ENCODE results near the gene IKZF2. TPM values are rescaled to one million over a fixed set of nuclear protein-coding genes. Genes with fewer than 3 reads are reported as not detected.

The IKZF2 gene
- total RNA-seq, 1 donor from 2014 or later = 9.0 TPM

- H3K36me3 ChIP-seq (ENCODE audit: control insufficient read depth, insufficient read depth, low read length) = no peaks in the 10 kb centered on the region
- H3K27me3 ChIP-seq (ENCODE audit: control insufficient read depth, insufficient read depth, low read length) = no peaks in the 10 kb centered on the region
- no peak for TF ChIP-seq CTCF (IDR thresholded peaks at IDR 0.05; ENCODE audit: insufficient read depth, low read length, severe bottlenecking)
- DNase-seq (ENCODE audit: low read depth) (no peak), FAIRE-seq (no peak)
- no peak overlapping the region for H3K4me3 ChIP-seq (ENCODE audit: low read depth, low read length)
These were observed 198.1 kb downstream of the IKZF2 start for GRCh38 chr2:212953170-212953920.

DNA sequence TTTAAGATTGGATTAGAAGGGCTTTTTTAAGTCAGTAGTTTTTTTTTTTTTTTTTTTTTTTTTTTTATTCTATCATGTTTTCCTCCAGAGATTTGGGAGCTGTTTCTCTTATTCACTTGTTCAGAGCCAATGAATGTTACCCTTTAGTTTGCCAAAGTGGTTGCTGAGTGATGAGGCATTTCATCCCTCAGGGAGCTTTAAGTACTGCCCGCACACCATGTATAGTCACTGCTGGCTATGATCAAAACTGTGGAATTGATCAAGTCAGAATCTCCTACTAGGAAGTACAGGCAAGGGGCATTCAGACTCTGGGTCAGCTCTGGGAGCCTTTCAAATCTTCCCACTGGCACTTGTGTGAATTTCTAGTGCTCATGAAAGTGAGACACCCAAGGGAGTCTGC is 201.6 kb downstream of the IKZF2 start:
- H3K4me3 ChIP-seq (ENCODE audit: low read depth, low read length) = no peak overlapping the region
- no peaks in the 10 kb centered on the region for H3K36me3 ChIP-seq (ENCODE audit: control insufficient read depth, insufficient read depth, low read length)
- FAIRE-seq = no peak
- H3K27me3 ChIP-seq (ENCODE audit: control insufficient read depth, insufficient read depth, low read length) = no peaks in the 10 kb centered on the region
- no peak for TF ChIP-seq CTCF (IDR thresholded peaks at IDR 0.05; ENCODE audit: insufficient read depth, low read length, severe bottlenecking)
- no peak for DNase-seq (ENCODE audit: low read depth)

Other genes with a start within 250 kb of the IKZF2 start
- 10.8 and 26.6 TPM in 2 replicates for gene SPAG16, start 132.9 kb upstream of the IKZF2 start, total RNA-seq

All from bronchial epithelial cell (primary cell).